IMR-90 (cell line): ENCODE measurements around the gene VASH1. TPM values are rescaled to one million over a fixed set of nuclear protein-coding genes. Genes with fewer than 3 reads are reported as not detected.

ENCODE experiments used
- ATAC-seq: fragments of 200-7000 bp; cut with Tn5 transposase; 2 replicates; pipeline ENCODE4 v1.9.1; 2020; ENCODE audit warnings: low read depth, mild to moderate bottlenecking, moderate library complexity
- BruUV-seq: library from RNA; stranded (reverse); fragments of 400-500 nt; replicated peaks from 2 replicates; lab custom pipeline; 2021; lab: Mats Ljungman, UMichigan
- CTCF ChIA-PET: fragments of 300-600 bp; formaldehyde crosslinking; extraction: SDS; loops from one replicate; lab custom pipeline; 2021; ENCODE audit warnings: antibody characterized with exemption; lab: Yijun Ruan, JAX
- POLR2A ChIA-PET: fragments of 300-600 bp; sonication (Branson Sonifier 250); formaldehyde crosslinking; loops from one replicate; lab custom pipeline; 2022; ENCODE audit warnings: antibody characterized with exemption; ENCODE audit not compliant: unreplicated experiment; lab: Charles Lee
- DNase-seq: peaks from one replicate; pipeline ENCODE4 v3.0.0; 2013
- H2AFZ ChIP-seq: replicated peaks from 2 replicates; pipeline ENCODE3; 2013; ENCODE audit warnings: low read length, mild to moderate bottlenecking; ENCODE audit not compliant: poor library complexity
- H2AK5ac ChIP-seq: 2 replicates; pipeline ENCODE4 v1.6.1; 2013; ENCODE audit warnings: low read depth, low read length, inconsistent platforms
- H2AK9ac ChIP-seq: replicated peaks from 2 replicates; pipeline ENCODE3; 2013; ENCODE audit warnings: mild to moderate bottlenecking, low read depth, low read length, moderate library complexity; ENCODE audit not compliant: poor library complexity
- H2BK120ac ChIP-seq: 2 replicates; pipeline ENCODE4 v1.6.1; 2013; ENCODE audit warnings: low read depth, low read length, inconsistent platforms
- H2BK15ac ChIP-seq: 3 replicates; pipeline ENCODE4 v1.6.1; 2013; ENCODE audit warnings: low read depth, low read length, inconsistent platforms
- H2BK20ac ChIP-seq: 2 replicates; pipeline ENCODE4 v1.6.1; 2013; ENCODE audit warnings: low read depth, mild to moderate bottlenecking, inconsistent platforms, low read length, moderate library complexity
- H2BK5ac ChIP-seq: 2 replicates; pipeline ENCODE4 v1.6.1; 2013; ENCODE audit warnings: mild to moderate bottlenecking, low read depth, low read length, inconsistent platforms; ENCODE audit not compliant: poor library complexity, severe bottlenecking
- H3K14ac ChIP-seq: replicated peaks from 2 replicates; pipeline ENCODE4 v1.6.1; 2013; ENCODE audit warnings: low read depth, low read length, inconsistent platforms
- H3K18ac ChIP-seq: 2 replicates; pipeline ENCODE4 v1.6.1; 2013; ENCODE audit warnings: low read depth, low read length, control low read depth
- H3K23ac ChIP-seq: 2 replicates; pipeline ENCODE4 v1.6.1; 2013; ENCODE audit warnings: low read depth, low read length, inconsistent platforms
- H3K27ac ChIP-seq: 2 replicates; pipeline ENCODE4 v1.5.1; 2013; ENCODE audit warnings: mild to moderate bottlenecking, control low read depth, low read length; ENCODE audit not compliant: insufficient read depth
- H3K27me3 ChIP-seq: 2 replicates; pipeline ENCODE4 v1.6.1; 2013; ENCODE audit warnings: low read length; ENCODE audit not compliant: control insufficient read depth, insufficient read depth
- H3K36me3 ChIP-seq: 2 replicates; pipeline ENCODE4 v1.6.1; 2013; ENCODE audit warnings: low read length, mixed read lengths; ENCODE audit not compliant: control insufficient read depth, insufficient read depth
- H3K4ac ChIP-seq: 2 replicates; pipeline ENCODE4 v1.6.1; 2013; ENCODE audit warnings: low read depth, low read length, inconsistent platforms
- H3K4me1 ChIP-seq: 2 replicates; pipeline ENCODE4 v1.6.1; 2013; ENCODE audit warnings: low read length, mixed read lengths; ENCODE audit not compliant: control insufficient read depth, insufficient read depth
- H3K4me2 ChIP-seq: 2 replicates; pipeline ENCODE4 v1.6.1; 2013; ENCODE audit warnings: low read depth, mild to moderate bottlenecking, control low read depth, low read length, moderate library complexity
- H3K4me3 ChIP-seq: 2 replicates; pipeline ENCODE4 v1.5.1; 2013; ENCODE audit warnings: low read depth, mild to moderate bottlenecking, control low read depth, low read length, moderate library complexity; ENCODE audit not compliant: insufficient read depth
- H3K56ac ChIP-seq: 2 replicates; pipeline ENCODE4 v1.6.1; 2013; ENCODE audit warnings: low read length, inconsistent platforms; ENCODE audit not compliant: insufficient read depth; ENCODE audit errors: extremely low read depth
- H3K79me1 ChIP-seq, 2 experiments: 2 replicates each; pipeline ENCODE4 v1.6.1; 2013; ENCODE audit warnings: low read length in 2 of 2, inconsistent platforms in 1 of 2, low read depth in 1 of 2
- H3K9ac ChIP-seq: 2 replicates; pipeline ENCODE4 v1.6.1; 2013; ENCODE audit warnings: low read depth, low read length, control low read depth
- H3K9me1 ChIP-seq: 2 replicates; pipeline ENCODE4 v1.6.1; 2013; ENCODE audit warnings: low read length, inconsistent platforms; ENCODE audit not compliant: insufficient read depth
- H3K9me3 ChIP-seq: 2 replicates; pipeline ENCODE4 v1.6.1; 2013; ENCODE audit warnings: low read length; ENCODE audit not compliant: control insufficient read depth, insufficient read depth
- H4K20me1 ChIP-seq: 2 replicates; pipeline ENCODE4 v1.6.1; 2013; ENCODE audit warnings: low read length, inconsistent platforms; ENCODE audit not compliant: insufficient read depth
- H4K5ac ChIP-seq: 2 replicates; pipeline ENCODE4 v1.6.1; 2013; ENCODE audit warnings: mild to moderate bottlenecking, low read depth, low read length, control low read depth
- H4K8ac ChIP-seq, 2 experiments: 2 replicates each; pipeline ENCODE4 v1.6.1; 2013; ENCODE audit warnings: low read depth in 2 of 2, low read length in 2 of 2, control low read depth in 1 of 2, inconsistent platforms in 1 of 2
- H4K91ac ChIP-seq: 2 replicates; pipeline ENCODE4 v1.6.1; 2013; ENCODE audit warnings: low read depth, low read length, inconsistent platforms; ENCODE audit not compliant: insufficient read depth
- BHLHE40 ChIP-seq: fragments of 150-350 bp; IDR thresholded peaks from 2 replicates; pipeline ENCODE4 v1.6.1; 2016; ENCODE audit warnings: mild to moderate bottlenecking, low read depth, low read length
- CEBPB ChIP-seq: IDR thresholded peaks from 2 replicates; pipeline ENCODE4 v1.6.1; 2012; ENCODE audit warnings: low read depth, low read length, improper control_type of control experiment
- FOS ChIP-seq: fragments of 150-350 bp; IDR thresholded peaks from 2 replicates; pipeline ENCODE4 v1.6.1; 2016; ENCODE audit warnings: low read depth, low read length
- MAFK ChIP-seq: IDR thresholded peaks from 2 replicates; pipeline ENCODE4 v1.6.1; 2012; ENCODE audit warnings: low read depth, low read length, improper control_type of control experiment
- MAZ ChIP-seq: IDR thresholded peaks from 2 replicates; pipeline ENCODE4 v1.6.1; 2012; ENCODE audit warnings: low read depth, mild to moderate bottlenecking, low read length, improper control_type of control experiment, moderate library complexity, borderline replicate concordance
- NFE2L2 ChIP-seq: fragments of 150-350 bp; IDR thresholded peaks from 2 replicates; pipeline ENCODE4 v1.6.1; 2016; ENCODE audit warnings: low read depth, mild to moderate bottlenecking, low read length
- RAD21 ChIP-seq: IDR thresholded peaks from 2 replicates; pipeline ENCODE4 v1.6.1; 2012; ENCODE audit warnings: low read length, improper control_type of control experiment
- RCOR1 ChIP-seq: IDR thresholded peaks from 2 replicates; pipeline ENCODE4 v1.6.1; 2012; ENCODE audit warnings: mild to moderate bottlenecking, low read length, improper control_type of control experiment; ENCODE audit not compliant: insufficient replicate concordance
- RFX5 ChIP-seq: IDR thresholded peaks from 2 replicates; pipeline ENCODE4 v1.8.0; 2012; ENCODE audit warnings: low read depth, mild to moderate bottlenecking, low read length, moderate library complexity
- WGBS, 2 experiments: methylation state at CpG; one replicate each; pipeline versions ENCODE4 v1.1.5 to v1.1.7; 2013; ENCODE audit warnings: missing lambda C conversion rate in 2 of 2; ENCODE audit not compliant: insufficient read length in 1 of 2; ENCODE audit errors: extremely low coverage in 2 of 2; 5-methylcytosine and 5-hydroxymethylcytosine counted together
- dilution Hi-C: fragments of 300-500 bp; cut with HindIII; formaldehyde crosslinking; loops from one replicate; pipeline ENCODE4 v1.14.3; 2018; ENCODE audit warnings: low sequenced_read_pairs; ENCODE audit not compliant: unreplicated experiment
- in situ Hi-C: fragments of 300-500 bp; cut with MboI; formaldehyde crosslinking; loops from 3 replicates; pipeline ENCODE4 v1.14.3; 2019; ENCODE audit warnings: low sequenced_read_pairs, inconsistent platforms, mixed read lengths
- intact Hi-C: fragments of 100-400 bp; cut with micrococcal nuclease; formaldehyde crosslinking; loops from 2 replicates; pipeline ENCODE4 v1.10.0; 2022
- polyA plus RNA-seq, 3 experiments: library from polyadenylated mRNA; depleted of rRNA; stranded (reverse); fragments of >200 nt; gene quantifications; 2 replicates each; pipeline ENCODE4 v1.2.3, GENCODE V29; 2012; ENCODE audit warnings: low replicate concordance in 1 of 3
- total RNA-seq: library from RNA; depleted of rRNA; stranded (reverse); fragments of >200 nt; gene quantifications from 2 replicates; pipeline ENCODE4 v1.2.3, GENCODE V29; 2012

Gene VASH1
- total and polyA plus RNA-seq, 2 of the 4 experiments (the other 2 are of a cell fraction): 2.0 to 9.5 TPM

- Histone ChIP-seq H3K23ac (no peak overlapping the region), H4K5ac (no peak overlapping the region), H3K56ac (no peak overlapping the region), H3K4me1 (peaks cover 10% of the 10 kb centered on the region), H2AK5ac (no peak overlapping the region), H2AFZ (peak overlapping the region; percentile 62), H2BK5ac (no peak overlapping the region), H3K4me3 (no peak overlapping the region), H2AK9ac (no peak overlapping the region), H3K18ac (no peak overlapping the region), H3K9me1 (peaks cover 3% of the 10 kb centered on the region; the same call in 1 of the 2 replicates), H2BK120ac (no peak overlapping the region), H3K36me3 (peaks cover 4% of the 10 kb centered on the region; the same call in 1 of the 2 replicates), H3K4ac (peak overlapping the region; percentile 34; the same call in 1 of the 2 replicates), H3K4me2 (no peak overlapping the region), H4K91ac (no peak overlapping the region), H4K8ac (peak overlapping the region; percentile 3 to 42; a peak in 2 of 4 replicates), H3K27ac (no peak overlapping the region), H3K27me3 (no peaks in the 10 kb centered on the region), H3K9ac (no peak overlapping the region), H2BK20ac (no peak overlapping the region), H3K79me1 (no peaks in the 10 kb centered on the region), H2BK15ac (no peak overlapping the region), H3K9me3 (no peaks in the 10 kb centered on the region), H4K20me1 (no peaks in the 10 kb centered on the region), H3K14ac (no peak overlapping the region)
- dilution Hi-C loops: no loop called here
- TF ChIP-seq FOS (no peak), NFE2L2 (no peak), RCOR1 (no peak), MAFK (no peak), CEBPB (no peak), BHLHE40 (no peak), MAZ (no peak), RFX5 (no peak), RAD21 (no peak)
- ATAC-seq (no peak), DNase-seq (no peak)
- intact Hi-C loops: no loop called here
- in situ Hi-C loops: no loop called here
- no TSS peak for BruUV-seq
- ChIA-PET POLR2A (no interaction called here), CTCF (no interaction called here)
- WGBS, 2 experiments: 100% methylated on average over 1 of the region's 15 CpGs; no CpG with 5 or more reads in 1 of the 2 experiments
Measured at GRCh38 chr14:76767681-76768656, 6.7 kb downstream of the VASH1 start.
